ENCODE measurements around the gene SMO. TPM values are rescaled to one million over a fixed set of nuclear protein-coding genes. Genes with fewer than 3 reads are reported as not detected.
"Not testable (repeated sequence)": the region's sequence is repeated elsewhere in the genome, so short reads cannot be mapped to it uniquely, and the experiment has no call there.

Gene SMO
- total and polyA plus RNA-seq, 2 donors (not counting 3 experiments of a cell fraction or from before 2014, with no cell fraction given) = 13.2 to 16.5 TPM

- Histone ChIP-seq H3K4me2 (ENCODE audit: insufficient read depth, low read length) (no peak overlapping the region), H3K79me2 (ENCODE audit: control insufficient read depth, insufficient read depth, low read length) (no peaks in the 10 kb centered on the region), H4K20me1 (replicated peaks; ENCODE audit: control insufficient read depth, extremely low read depth, insufficient read depth, low read length) (no peaks in the 10 kb centered on the region), H3K4me1 (ENCODE audit: control insufficient read depth, extremely low read depth, insufficient read depth, low read length) (no peaks in the 10 kb centered on the region), H2AFZ (ENCODE audit: low read depth, low read length) (no peak overlapping the region), H3K9ac (replicated peaks; ENCODE audit: extremely low read depth, insufficient read depth, low read length) (no peak overlapping the region), H3K27ac (ENCODE audit: insufficient read depth, low read depth, low read length) (no peak overlapping the region), H3K4me3 (replicated peaks in 1 of 3; ENCODE audit: insufficient read depth in 1 of 3, low read depth in 1 of 3, low read length in 3 of 3) (no peak overlapping the region), H3K9me3 (replicated peaks; ENCODE audit: control insufficient read depth, insufficient read depth, low read length) (no peaks in the 10 kb centered on the region), H3K9me1 (replicated peaks; ENCODE audit: control insufficient read depth, extremely low read depth, insufficient read depth, low read length) (no peaks in the 10 kb centered on the region), H3K27me3 (ENCODE audit: control insufficient read depth in 2 of 2, insufficient read depth in 2 of 2, low read length in 2 of 2) (peaks cover 0 to 2% of the 10 kb centered on the region in 2 experiments), H3K36me3 (ENCODE audit: control insufficient read depth in 2 of 2, extremely low read depth in 1 of 2, insufficient read depth in 2 of 2, low read length in 2 of 2) (peaks cover 0 to 2% of the 10 kb centered on the region in 2 experiments)
- FAIRE-seq (no peak), DNase-seq (ENCODE audit: low read depth, low spot score) (no peak)
- TF ChIP-seq MAX (IDR thresholded peaks at IDR 0.05; ENCODE audit: insufficient read depth, insufficient read length) (no peak), FOS (IDR thresholded peaks at IDR 0.05; ENCODE audit: borderline replicate concordance, insufficient read depth, low read length) (no peak), POLR2AphosphoS5 (IDR thresholded peaks at IDR 0.05; ENCODE audit: insufficient read depth, low read depth, low read length) (no peak), GATA2 (IDR thresholded peaks at IDR 0.05; ENCODE audit: insufficient read depth, insufficient read length, low read depth, low read length) (no peak), EZH2 (IDR thresholded peaks at IDR 0.05; ENCODE audit: borderline replicate concordance, low read depth, low read length, severe bottlenecking) (no peak), POLR2A (IDR thresholded peaks at IDR 0.05; ENCODE audit: low read depth, low read length) (no peak), MYC (IDR thresholded peaks at IDR 0.05; ENCODE audit: low read depth, low read length) (no peak), CTCF (IDR thresholded peaks at IDR 0.05; ENCODE audit: extremely low read depth in 1 of 2, insufficient read depth in 1 of 2, low read depth in 1 of 2, low read length in 2 of 2) (no peak), JUN (IDR thresholded peaks at IDR 0.05; ENCODE audit: borderline replicate concordance, insufficient read depth, insufficient read length, low read depth) (no peak)
- dilution Hi-C loops (cut with MboI; ENCODE audit: extremely low pct_ligation_motif_present, low sequenced_read_pairs) (no loop called here), intact Hi-C loops (cut with micrococcal nuclease) (no loop called here)
- CTCF ChIA-PET = interaction anchor here (1.0 to 10.2 kb wide), 4 partner anchors 48 to 157 kb away, joined by 3 to 465 read pairs (median 10); no protein-coding TSS in a partner anchor
- no TSS peak for BruUV-seq (replicated peaks)
- POLR2A ChIA-PET = no interaction called here
Observed at GRCh38 chr7:129213828-129214227, 25.4 kb downstream of the SMO start.

GRCh38 chr7:129215691-129216090 lies 27.3 kb downstream of the SMO start:
- POLR2A ChIA-PET = interaction anchor here (0.6 kb wide), 1 partner anchor 15 kb away, joined by 4 read pairs; no protein-coding TSS in a partner anchor

More at GRCh38 chr7:129215691-129216090, 27.3 kb downstream of the SMO start:
- H3K79me2 ChIP-seq (ENCODE audit: control insufficient read depth, insufficient read depth, low read length); H3K4me3 ChIP-seq (replicated peaks in 1 of 3; ENCODE audit: insufficient read depth in 1 of 3, low read depth in 1 of 3, low read length in 3 of 3); BruUV-seq (replicated peaks); H2AFZ ChIP-seq (ENCODE audit: low read depth, low read length); intact Hi-C loops (cut with micrococcal nuclease); H3K9me3 ChIP-seq (replicated peaks; ENCODE audit: control insufficient read depth, insufficient read depth, low read length); H4K20me1 ChIP-seq (replicated peaks; ENCODE audit: control insufficient read depth, extremely low read depth, insufficient read depth, low read length); FAIRE-seq; DNase-seq (ENCODE audit: low read depth, low spot score); H3K27ac ChIP-seq (ENCODE audit: insufficient read depth, low read depth, low read length); H3K4me1 ChIP-seq (ENCODE audit: control insufficient read depth, extremely low read depth, insufficient read depth, low read length); H3K9ac ChIP-seq (replicated peaks; ENCODE audit: extremely low read depth, insufficient read depth, low read length); H3K4me2 ChIP-seq (ENCODE audit: insufficient read depth, low read length); H3K27me3 ChIP-seq (ENCODE audit: control insufficient read depth in 2 of 2, insufficient read depth in 2 of 2, low read length in 2 of 2); dilution Hi-C loops (cut with MboI; ENCODE audit: extremely low pct_ligation_motif_present, low sequenced_read_pairs); H3K36me3 ChIP-seq (ENCODE audit: control insufficient read depth in 2 of 2, extremely low read depth in 1 of 2, insufficient read depth in 2 of 2, low read length in 2 of 2); H3K9me1 ChIP-seq (replicated peaks; ENCODE audit: control insufficient read depth, extremely low read depth, insufficient read depth, low read length): not testable (repeated sequence)
- CTCF ChIA-PET = interaction anchor here (0.7 to 10.2 kb wide), 3 partner anchors 10 to 82 kb away, joined by 3 to 465 read pairs (median 17); no protein-coding TSS in a partner anchor

Data from endothelial cell of umbilical vein (primary cell).